HPDE6-E6E7 (cell line): ENCODE results near the gene RIN3.

Experiments
- DNase-seq: peaks from one replicate; pipeline ENCODE4 v3.0.0; 2011; ENCODE audit warnings: missing footprints; ENCODE audit errors: extremely low spot score

Gene RIN3

GRCh38 chr14:92687681-92688433 is 174.3 kb downstream of the RIN3 start:
- no peak for DNase-seq

- no peak for DNase-seq
Measured at GRCh38 chr14:92688434-92689375, 175.1 kb downstream of the RIN3 start.

GRCh38 chr14:92690171-92691011 is 176.8 kb downstream of the RIN3 start:
- DNase-seq, result peak; percentile 81

GRCh38 chr14:92692822-92693226 is 179.2 kb downstream of the RIN3 start:
- no peak for DNase-seq

- peak; percentile 61 for DNase-seq
Measured at GRCh38 chr14:92693998-92694795, 180.6 kb downstream of the RIN3 start.

- no peak for DNase-seq
Measured at GRCh38 chr14:92694807-92695206, 181.2 kb downstream of the RIN3 start.

GRCh38 chr14:92695562-92695961 is 182.0 kb downstream of the RIN3 start:
- no peak for DNase-seq

- no peak for DNase-seq
Measured at GRCh38 chr14:92696366-92696765, 182.8 kb downstream of the RIN3 start.

GRCh38 chr14:92698393-92698792 is 184.8 kb downstream of the RIN3 start:
- no peak for DNase-seq

GRCh38 chr14:92701826-92702225 is 188.2 kb downstream of the RIN3 start:
- no peak for DNase-seq

GRCh38 chr14:92702441-92702918 is 188.9 kb downstream of the RIN3 start:
- DNase-seq, result no peak

GRCh38 chr14:92703516-92703915 is 189.9 kb downstream of the RIN3 start:
- DNase-seq, result no peak

- DNase-seq, result no peak
Measured at GRCh38 chr14:92704036-92704804, 190.6 kb downstream of the RIN3 start.

GRCh38 chr14:92704821-92705220 is 191.2 kb downstream of the RIN3 start:
- no peak for DNase-seq

- DNase-seq, result no peak
Measured at GRCh38 chr14:92706386-92706785, 192.8 kb downstream of the RIN3 start.

- DNase-seq, result no peak
Measured at GRCh38 chr14:92709340-92710000, 195.9 kb downstream of the RIN3 start.

- DNase-seq, result no peak
Measured at GRCh38 chr14:92710001-92710341, 196.4 kb downstream of the RIN3 start.

- DNase-seq, result no peak
Measured at GRCh38 chr14:92711976-92712653, 198.5 kb downstream of the RIN3 start.

- no peak for DNase-seq
Measured at GRCh38 chr14:92712654-92713051, 199.1 kb downstream of the RIN3 start.
